HepG2 (cell line): ENCODE results near the gene SIRPB1. TPM values are rescaled to one million over a fixed set of nuclear protein-coding genes. Genes with fewer than 3 reads are reported as not detected.

ENCODE experiments used
- ATAC-seq: fragments of 200-7000 bp; cut with Tn5 transposase; 3 replicates; pipeline ENCODE4 v1.9.1; 2020; ENCODE audit warnings: mild to moderate bottlenecking, moderate library complexity
- BruUV-seq: library from RNA; stranded (reverse); fragments of 400-500 nt; replicated peaks from 2 replicates; lab custom pipeline; 2021; lab: Mats Ljungman, UMichigan
- CTCF ChIA-PET: fragments of 300-600 bp; formaldehyde crosslinking; extraction: SDS; loops from one replicate; lab custom pipeline; 2021; ENCODE audit warnings: low total read pairs, inconsistent platforms, low intra/inter-chr PET ratio; lab: Yijun Ruan, JAX
- POLR2A ChIA-PET: fragments of 350-600 bp; sonication (Branson Sonifier 250); formaldehyde crosslinking; loops from one replicate; lab custom pipeline; 2020; ENCODE audit warnings: antibody characterized with exemption, inconsistent platforms; lab: Yijun Ruan, JAX
- DNase-seq: peaks from one replicate; pipeline ENCODE4 v3.0.0-alpha.2; 2015; ENCODE audit warnings: low spot score
- FAIRE-seq: peaks from 3 replicates; lab custom pipeline; 2011; peaks lifted over from hg19 to GRCh38; lab: Jason Lieb, UNC
- H2AFZ ChIP-seq: one replicate; pipeline ENCODE4 v1.6.1; 2011; ENCODE audit warnings: low read length, inconsistent platforms
- H3K27ac ChIP-seq: fragments of 300-600 bp; 3 replicates; pipeline ENCODE4 v1.8.0; 2011; ENCODE audit warnings: mixed run types, mild to moderate bottlenecking, mixed read lengths, low read length, inconsistent platforms; ENCODE audit not compliant: insufficient read depth; ENCODE audit errors: extremely low read length
- H3K27me3 ChIP-seq, 2 experiments: fragments of 200-600 bp in 1 of 2; 2 replicates in 1 of 2; 3 replicates in 1 of 2; pipeline versions ENCODE4 v1.6.0 to v1.8.0; 2011; ENCODE audit warnings: low read length in 2 of 2, mild to moderate bottlenecking in 2 of 2, moderate library complexity in 2 of 2, inconsistent platforms in 1 of 2; ENCODE audit not compliant: insufficient read depth in 2 of 2, control insufficient read depth in 1 of 2
- H3K36me3 ChIP-seq, 2 experiments: fragments of 200-600 bp in 1 of 2; replicated peaks in 1 of 2; 2 replicates in 1 of 2; 3 replicates in 1 of 2; pipeline versions ENCODE4 v1.5.1 to v1.8.0; 2011; ENCODE audit warnings: low read length in 2 of 2, inconsistent platforms in 1 of 2; ENCODE audit not compliant: insufficient read depth in 2 of 2, control insufficient read depth in 1 of 2
- H3K4me1 ChIP-seq: 2 replicates; pipeline ENCODE4 v1.5.1; 2012; ENCODE audit warnings: low read length, inconsistent platforms; ENCODE audit not compliant: insufficient read depth
- H3K4me2 ChIP-seq: 2 replicates; pipeline ENCODE4 v1.6.0; 2011; ENCODE audit warnings: low read depth, low read length, inconsistent platforms
- H3K4me3 ChIP-seq, 3 experiments: fragments of 200-600 bp in 1 of 3; sonication (generic), shearing (Covaris generic) in 1 of 3; replicated peaks in 1 of 3; 2 replicates each; pipeline ENCODE4 v1.5.1; 2011 to 2016; ENCODE audit warnings: low read length in 3 of 3, inconsistent platforms in 2 of 3, low read depth in 2 of 3, mild to moderate bottlenecking in 2 of 3, control low read depth in 1 of 3, mixed read lengths in 1 of 3; ENCODE audit not compliant: insufficient read depth in 1 of 3
- H3K79me2 ChIP-seq: one replicate; pipeline ENCODE4 v1.6.1; 2011; ENCODE audit warnings: low read length, inconsistent platforms; ENCODE audit not compliant: insufficient read depth
- H3K9ac ChIP-seq: 2 replicates; pipeline ENCODE4 v1.6.0; 2011; ENCODE audit warnings: mild to moderate bottlenecking, low read depth, low read length, inconsistent platforms; ENCODE audit not compliant: insufficient read depth
- H3K9me3 ChIP-seq: 2 replicates; pipeline ENCODE4 v1.5.1; 2012; ENCODE audit warnings: mild to moderate bottlenecking, low read length
- H4K20me1 ChIP-seq: 2 replicates; pipeline ENCODE4 v1.6.0; 2011; ENCODE audit warnings: inconsistent platforms, mild to moderate bottlenecking, low read length, moderate library complexity; ENCODE audit not compliant: insufficient read depth
- JARID2 ChIP-seq: sonication (generic); formaldehyde crosslinking; IDR thresholded peaks from 2 replicates; pipeline ENCODE4 v1.8.1; 2023; ENCODE audit warnings: missing genetic modification reagents, inconsistent platforms; ENCODE audit not compliant: insufficient replicate concordance
- NFE2L1 ChIP-seq: sonication (generic); formaldehyde crosslinking; IDR thresholded peaks from 2 replicates; pipeline ENCODE4 v1.4.0; 2020; ENCODE audit warnings: missing genetic modification reagents, mild to moderate bottlenecking, borderline replicate concordance
- ZNF143 ChIP-seq: sonication (generic); formaldehyde crosslinking; IDR thresholded peaks from 2 replicates; pipeline ENCODE4 v1.4.0; 2020; ENCODE audit warnings: missing genetic modification reagents
- ZNF496 ChIP-seq: sonication (generic); formaldehyde crosslinking; IDR thresholded peaks from 2 replicates; pipeline ENCODE4 v1.8.1; 2023; ENCODE audit warnings: mild to moderate bottlenecking, moderate library complexity, missing genetic modification reagents; ENCODE audit not compliant: insufficient replicate concordance
- ZNF724P ChIP-seq: sonication (generic); formaldehyde crosslinking; IDR thresholded peaks from 2 replicates; pipeline ENCODE4 v1.8.0; 2022; ENCODE audit warnings: missing genetic modification reagents, borderline replicate concordance
- ZNF891 ChIP-seq: sonication (generic); formaldehyde crosslinking; IDR thresholded peaks from 2 replicates; pipeline ENCODE4 v1.5.0; 2020; ENCODE audit warnings: mild to moderate bottlenecking, missing genetic modification reagents
- WGBS: methylation state at CpG from one replicate; pipeline ENCODE4 v1.1.6; 2017; ENCODE audit warnings: low lambda C conversion rate; 5-methylcytosine and 5-hydroxymethylcytosine counted together
- in situ Hi-C: cut with HindIII; loops from 2 replicates; pipeline ENCODE4 v1.10.0; 2017; ENCODE audit warnings: low pct_unique_long_range_greater_than_20kb; ENCODE audit not compliant: extremely low pct_ligation_motif_present
- intact Hi-C: fragments of 100-400 bp; cut with micrococcal nuclease; formaldehyde crosslinking; loops from one replicate; pipeline ENCODE4 v1.10.0; 2022; ENCODE audit not compliant: unreplicated experiment
- polyA plus RNA-seq, 8 experiments: library from polyadenylated mRNA; depleted of rRNA in 3 of 8; stranded (reverse) in 7 of 8; unstranded in 1 of 8; fragments of >200 nt; fragmentation: Illumina TruSeq in 4 of 8; extraction: Trizol in 4 of 8; gene quantifications; 2 replicates each; pipeline versions ENCODE4 v1.2.1 to v1.2.3, GENCODE V29; 2011 to 2016; ENCODE audit warnings: low read depth in 4 of 8, missing spikeins in 1 of 8, mixed read lengths in 1 of 8; ENCODE audit not compliant: insufficient read depth in 1 of 8
- total RNA-seq, 5 experiments: library from RNA; depleted of rRNA; stranded (reverse); fragments of >200 nt; fragmentation: Illumina TruSeq; extraction: Trizol; gene quantifications; 2 replicates each; pipeline ENCODE4 v1.2.3, GENCODE V29; 2016; ENCODE audit warnings: low read depth in 1 of 5
- TF ChIP-seq, protein P1 (sequence below): IDR thresholded peaks from 2 replicates; pipeline ENCODE4 v1.6.1; 2016; ENCODE audit warnings: low read depth
- TF ChIP-seq, protein P2 (sequence below): sonication (generic); formaldehyde crosslinking; IDR thresholded peaks from 2 replicates; pipeline ENCODE4 v1.4.0; 2020; ENCODE audit warnings: mild to moderate bottlenecking, missing genetic modification reagents, borderline replicate concordance

Gene SIRPB1
- total and polyA plus RNA-seq, 2 of the 13 experiments (the other 11 are each of a cell fraction or from before 2014, with no cell fraction given) = 0.41 to 1.4 TPM

DNA sequence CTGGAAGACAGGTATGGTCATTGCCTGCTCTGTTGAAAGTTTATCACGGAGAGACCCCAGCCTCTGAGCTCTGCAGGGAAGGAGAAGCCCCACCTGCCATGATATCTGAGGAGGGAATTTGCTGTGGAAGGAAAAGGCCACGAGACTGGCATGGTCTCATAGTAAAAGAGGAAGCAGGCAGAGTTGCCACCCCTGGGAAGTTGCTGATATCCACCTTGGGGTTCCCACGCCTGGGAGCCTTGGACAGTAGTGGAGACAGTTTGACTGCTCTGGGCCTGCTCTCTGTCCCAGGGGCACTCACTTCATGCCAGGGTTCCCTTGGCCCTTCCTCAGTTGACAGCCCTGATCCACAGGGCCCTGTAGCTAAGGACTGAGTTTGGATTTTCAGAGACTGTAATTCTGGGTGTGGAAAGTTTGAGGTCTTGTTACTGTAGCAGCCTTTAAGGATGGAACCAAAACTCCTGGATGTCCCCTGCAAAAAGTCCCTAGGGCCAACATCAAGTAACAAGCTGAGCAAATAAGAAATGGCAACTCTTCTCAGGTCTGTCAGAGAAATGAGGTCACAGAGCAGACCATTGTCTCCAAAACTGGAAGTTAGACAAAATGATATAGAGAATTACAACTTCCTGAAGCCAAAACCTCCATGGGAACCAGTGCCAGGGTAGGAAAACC is 6.9 kb upstream of the SIRPB1 start:
- intact Hi-C loops = no loop called here
- Histone ChIP-seq H3K27ac (no peak overlapping the region), H3K9me3 (no peaks in the 10 kb centered on the region), H3K9ac (no peak overlapping the region), H3K4me1 (no peaks in the 10 kb centered on the region), H3K27me3 (peaks cover 0 to 6% of the 10 kb centered on the region in 2 experiments; a peak in 2 of 5 replicates), H3K4me2 (no peak overlapping the region), H3K79me2 (no peaks in the 10 kb centered on the region), H3K4me3 (no peak overlapping the region), H2AFZ (no peak overlapping the region), H3K36me3 (no peaks in the 10 kb centered on the region), H4K20me1 (no peaks in the 10 kb centered on the region)
- TF ChIP-seq, protein P1, sequence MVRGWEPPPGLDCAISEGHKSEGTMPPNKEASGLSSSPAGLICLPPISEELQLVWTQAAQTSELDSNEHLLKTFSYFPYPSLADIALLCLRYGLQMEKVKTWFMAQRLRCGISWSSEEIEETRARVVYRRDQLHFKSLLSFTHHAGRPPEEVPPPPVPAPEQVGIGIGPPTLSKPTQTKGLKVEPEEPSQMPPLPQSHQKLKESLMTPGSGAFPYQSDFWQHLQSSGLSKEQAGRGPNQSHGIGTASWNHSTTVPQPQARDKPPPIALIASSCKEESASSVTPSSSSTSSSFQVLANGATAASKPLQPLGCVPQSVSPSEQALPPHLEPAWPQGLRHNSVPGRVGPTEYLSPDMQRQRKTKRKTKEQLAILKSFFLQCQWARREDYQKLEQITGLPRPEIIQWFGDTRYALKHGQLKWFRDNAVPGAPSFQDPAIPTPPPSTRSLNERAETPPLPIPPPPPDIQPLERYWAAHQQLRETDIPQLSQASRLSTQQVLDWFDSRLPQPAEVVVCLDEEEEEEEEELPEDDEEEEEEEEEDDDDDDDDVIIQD = no peak
- TF ChIP-seq ZNF891 (CRISPR knock-in tag) = no peak
- BruUV-seq = no TSS peak
- FAIRE-seq (no peak), DNase-seq (no peak), ATAC-seq (no peak)
- CTCF ChIA-PET = no interaction called here
- 7% methylated on average over 3 of the region's 3 CpGs for WGBS
- in situ Hi-C loops = no loop called here
- POLR2A ChIA-PET = no interaction called here

DNA sequence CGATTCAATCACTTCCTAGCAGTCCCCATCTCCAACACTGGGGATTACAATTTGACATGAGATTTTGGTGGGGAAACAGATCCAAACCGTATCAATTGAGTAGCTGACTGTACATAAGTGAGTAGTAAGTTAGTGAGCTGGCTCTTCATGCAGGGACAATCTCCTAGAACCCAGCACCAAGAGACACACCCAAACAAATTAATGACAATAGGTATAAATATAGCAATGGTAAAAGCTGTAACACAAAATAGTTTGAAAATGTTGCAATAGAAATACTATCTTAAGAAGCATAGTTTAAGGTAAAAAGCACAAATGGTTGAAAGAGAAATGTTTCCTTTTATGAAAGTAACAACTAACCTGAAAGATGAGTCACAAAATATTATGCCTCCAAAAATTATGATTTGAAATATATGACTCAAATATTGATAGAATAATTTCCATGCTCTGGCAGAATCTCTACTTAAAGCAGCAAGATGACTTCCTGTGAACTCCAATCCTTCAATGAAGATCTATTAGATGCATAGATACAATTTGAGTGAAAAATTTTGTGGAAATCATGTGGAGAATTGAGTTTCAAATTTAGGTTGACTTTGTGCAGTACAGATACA is 5.4 kb upstream of the SIRPB1 start:
- H3K4me1 ChIP-seq = no peaks in the 10 kb centered on the region
- H3K9ac ChIP-seq = no peak overlapping the region
- ATAC-seq = no peak
- no peaks in the 10 kb centered on the region for H4K20me1 ChIP-seq
- TF ChIP-seq ZNF496 (no peak), JARID2 (CRISPR knock-in tag) (no peak), ZNF143 (no peak), ZNF724P (CRISPR knock-in tag) (no peak), NFE2L1 (CRISPR knock-in tag) (no peak)
- TF ChIP-seq, protein P2, sequence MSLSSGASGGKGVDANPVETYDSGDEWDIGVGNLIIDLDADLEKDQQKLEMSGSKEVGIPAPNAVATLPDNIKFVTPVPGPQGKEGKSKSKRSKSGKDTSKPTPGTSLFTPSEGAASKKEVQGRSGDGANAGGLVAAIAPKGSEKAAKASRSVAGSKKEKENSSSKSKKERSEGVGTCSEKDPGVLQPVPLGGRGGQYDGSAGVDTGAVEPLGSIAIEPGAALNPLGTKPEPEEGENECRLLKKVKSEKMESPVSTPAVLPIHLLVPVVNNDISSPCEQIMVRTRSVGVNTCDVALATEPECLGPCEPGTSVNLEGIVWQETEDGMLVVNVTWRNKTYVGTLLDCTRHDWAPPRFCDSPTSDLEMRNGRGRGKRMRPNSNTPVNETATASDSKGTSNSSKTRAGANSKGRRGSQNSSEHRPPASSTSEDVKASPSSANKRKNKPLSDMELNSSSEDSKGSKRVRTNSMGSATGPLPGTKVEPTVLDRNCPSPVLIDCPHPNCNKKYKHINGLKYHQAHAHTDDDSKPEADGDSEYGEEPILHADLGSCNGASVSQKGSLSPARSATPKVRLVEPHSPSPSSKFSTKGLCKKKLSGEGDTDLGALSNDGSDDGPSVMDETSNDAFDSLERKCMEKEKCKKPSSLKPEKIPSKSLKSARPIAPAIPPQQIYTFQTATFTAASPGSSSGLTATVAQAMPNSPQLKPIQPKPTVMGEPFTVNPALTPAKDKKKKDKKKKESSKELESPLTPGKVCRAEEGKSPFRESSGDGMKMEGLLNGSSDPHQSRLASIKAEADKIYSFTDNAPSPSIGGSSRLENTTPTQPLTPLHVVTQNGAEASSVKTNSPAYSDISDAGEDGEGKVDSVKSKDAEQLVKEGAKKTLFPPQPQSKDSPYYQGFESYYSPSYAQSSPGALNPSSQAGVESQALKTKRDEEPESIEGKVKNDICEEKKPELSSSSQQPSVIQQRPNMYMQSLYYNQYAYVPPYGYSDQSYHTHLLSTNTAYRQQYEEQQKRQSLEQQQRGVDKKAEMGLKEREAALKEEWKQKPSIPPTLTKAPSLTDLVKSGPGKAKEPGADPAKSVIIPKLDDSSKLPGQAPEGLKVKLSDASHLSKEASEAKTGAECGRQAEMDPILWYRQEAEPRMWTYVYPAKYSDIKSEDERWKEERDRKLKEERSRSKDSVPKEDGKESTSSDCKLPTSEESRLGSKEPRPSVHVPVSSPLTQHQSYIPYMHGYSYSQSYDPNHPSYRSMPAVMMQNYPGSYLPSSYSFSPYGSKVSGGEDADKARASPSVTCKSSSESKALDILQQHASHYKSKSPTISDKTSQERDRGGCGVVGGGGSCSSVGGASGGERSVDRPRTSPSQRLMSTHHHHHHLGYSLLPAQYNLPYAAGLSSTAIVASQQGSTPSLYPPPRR (CRISPR knock-in tag) = no peak
- ChIA-PET CTCF (no interaction called here), POLR2A (no interaction called here)
- no peak overlapping the region for H2AFZ ChIP-seq
- H3K4me3 ChIP-seq = no peak overlapping the region
- peaks cover 0 to 6% of the 10 kb centered on the region in 2 experiments; a peak in 2 of 5 replicates for H3K27me3 ChIP-seq
- in situ Hi-C loops (no loop called here), intact Hi-C loops (no loop called here)
- H3K9me3 ChIP-seq = no peaks in the 10 kb centered on the region
- H3K36me3 ChIP-seq = no peaks in the 10 kb centered on the region
- FAIRE-seq = no peak
- no peak overlapping the region for H3K27ac ChIP-seq
- no TSS peak for BruUV-seq
- no peak overlapping the region for H3K4me2 ChIP-seq
- no peak for DNase-seq
- 0% methylated on average over 2 of the region's 2 CpGs for WGBS
- H3K79me2 ChIP-seq = no peaks in the 10 kb centered on the region
